ENCODE measurements around the gene CACNA1D.
"Not testable (repeated sequence)": the region's sequence is repeated elsewhere in the genome, so short reads cannot be mapped to it uniquely, and the experiment has no call there.

The CACNA1D gene

DNA sequence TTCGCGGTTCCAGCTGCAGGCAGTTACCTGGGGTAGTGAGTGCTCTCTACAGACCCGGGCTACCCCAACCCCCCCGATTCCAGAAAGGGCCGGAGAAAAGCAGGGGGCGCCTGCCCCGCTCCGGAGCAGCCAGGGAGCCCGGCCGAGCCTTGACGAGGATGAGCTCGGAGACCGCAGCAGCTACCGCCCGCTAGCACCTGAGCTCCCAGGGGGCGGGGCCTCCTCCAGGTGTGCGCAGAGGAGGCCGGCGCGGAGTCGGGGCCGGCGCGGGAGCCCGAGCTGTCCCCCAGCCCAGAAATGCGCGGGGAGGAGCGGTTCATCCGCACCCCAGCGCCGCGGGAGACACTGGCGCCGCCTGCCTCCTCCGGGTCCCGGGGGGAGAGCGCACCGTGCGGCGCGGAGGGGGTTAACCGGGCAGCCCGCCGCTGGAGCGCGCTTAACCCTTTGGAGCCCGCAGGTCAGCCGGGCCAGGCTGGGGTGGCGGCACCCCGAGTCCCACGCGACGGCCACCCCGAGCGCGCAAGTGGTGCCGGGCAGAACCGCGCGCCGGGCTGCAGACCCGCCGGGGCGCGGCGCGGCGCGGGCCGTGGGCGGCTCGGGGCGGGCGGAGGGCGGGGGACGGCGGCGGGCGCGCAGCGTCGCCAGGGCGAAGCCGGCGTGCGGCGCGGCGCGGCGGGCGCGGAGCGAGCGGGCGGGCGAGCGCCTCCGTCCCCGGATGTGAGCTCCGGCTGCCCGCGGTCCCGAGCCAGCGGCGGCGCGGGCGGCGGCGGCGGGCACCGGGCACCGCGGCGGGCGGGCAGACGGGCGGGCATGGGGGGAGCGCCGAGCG, at the start of gene CACNA1D:
Gene CACNA1D, plus strand, starts transcription at position 649 of the 829 bp plus-strand sequence. CDS start 556 bp downstream, outside the sequence.
- DNase-seq (ENCODE audit: low spot score in 2 of 2) (no peak), ATAC-seq (peak; percentile 33)
- peak within 1 kb of the TSS; percentile 50 for H3K4me3 Mint-ChIP-seq
- H3K27ac Mint-ChIP-seq: no peak within 1 kb of the TSS
- H3K36me3 Mint-ChIP-seq: no peaks in the 10 kb centered on the region
- peaks cover 6% of the 10 kb centered on the region for H3K4me1 Mint-ChIP-seq
- no peaks in the 10 kb centered on the region for H3K9me3 Mint-ChIP-seq

DNA sequence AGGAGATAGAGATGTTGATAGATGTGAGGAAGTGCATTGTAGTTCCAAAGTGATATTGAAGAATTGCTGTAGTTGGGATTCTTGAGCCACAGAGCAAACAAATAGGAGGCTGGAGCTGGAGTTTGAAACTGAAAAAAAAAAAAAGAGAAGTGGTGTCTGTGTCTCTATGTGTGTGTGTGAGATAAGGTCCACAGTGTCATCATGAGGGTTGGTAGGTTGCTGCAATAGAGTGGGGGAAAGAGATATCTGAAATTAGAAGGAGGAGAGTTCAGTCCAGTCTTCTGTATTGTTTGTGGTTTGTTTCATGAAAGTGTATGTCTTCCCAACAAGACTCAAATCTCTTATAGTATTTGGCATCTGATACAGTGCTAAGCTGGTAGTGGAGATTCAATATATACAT, 37.3 kb upstream of the CACNA1D start:
- ATAC-seq (no peak), DNase-seq (ENCODE audit: low spot score in 2 of 2) (no peak)
- Mint-ChIP-seq H3K4me1 (no peaks in the 10 kb centered on the region), H3K27ac (no peak overlapping the region), H3K4me3 (no peak overlapping the region), H3K36me3 (no peaks in the 10 kb centered on the region), H3K9me3 (no peaks in the 10 kb centered on the region)

DNA sequence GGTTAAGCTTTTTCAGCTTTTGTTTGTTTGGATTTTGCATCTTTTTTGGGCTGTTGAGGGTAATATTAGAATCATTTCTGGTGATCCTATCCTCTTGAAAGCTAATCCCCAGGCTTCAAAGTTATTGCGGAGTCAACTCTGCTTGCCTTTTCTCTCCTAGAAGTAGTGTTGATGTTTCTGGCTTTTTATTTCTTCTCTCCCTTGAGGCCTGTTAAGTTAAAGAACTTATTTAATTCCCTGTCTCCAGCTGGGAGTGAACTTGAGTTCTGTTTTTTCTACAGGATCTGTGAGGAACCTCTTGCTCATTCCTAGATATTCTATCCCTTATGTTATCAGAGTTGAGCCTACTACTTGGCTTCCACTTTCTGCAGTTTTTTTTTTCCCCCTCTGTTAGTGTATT, 34.1 kb upstream of the CACNA1D start:
- no peak overlapping the region for H3K27ac Mint-ChIP-seq
- ATAC-seq (no peak), DNase-seq (ENCODE audit: low spot score in 2 of 2) (no peak)
- H3K4me3 Mint-ChIP-seq: no peak overlapping the region
- no peaks in the 10 kb centered on the region for H3K9me3 Mint-ChIP-seq
- no peaks in the 10 kb centered on the region for H3K4me1 Mint-ChIP-seq
- no peaks in the 10 kb centered on the region for H3K36me3 Mint-ChIP-seq

DNA sequence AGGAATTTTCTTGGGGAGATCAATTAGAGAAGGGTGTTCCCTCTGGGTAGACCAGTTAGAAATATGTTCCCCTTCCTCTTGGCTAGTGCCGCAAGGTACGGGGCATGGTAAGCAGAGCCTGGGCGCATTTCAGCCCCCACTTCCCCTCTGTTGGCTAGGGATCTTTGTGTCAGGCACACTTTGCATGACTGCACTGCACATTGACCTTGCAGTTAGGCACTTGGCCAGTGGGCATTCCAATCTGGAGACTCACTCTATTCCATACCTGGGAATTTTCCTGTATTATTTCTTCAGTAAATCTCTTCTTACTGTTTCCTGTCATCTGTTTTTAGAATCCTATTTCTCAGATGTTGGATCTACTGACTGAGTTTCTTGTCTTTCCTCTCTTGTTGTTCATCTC, 30.0 kb upstream of the CACNA1D start:
- Mint-ChIP-seq H3K9me3 (no peaks in the 10 kb centered on the region), H3K36me3 (no peaks in the 10 kb centered on the region), H3K4me3 (no peak overlapping the region), H3K27ac (no peak overlapping the region), H3K4me1 (no peaks in the 10 kb centered on the region)
- no peak for ATAC-seq
- DNase-seq (ENCODE audit: low spot score in 2 of 2): no peak

DNA sequence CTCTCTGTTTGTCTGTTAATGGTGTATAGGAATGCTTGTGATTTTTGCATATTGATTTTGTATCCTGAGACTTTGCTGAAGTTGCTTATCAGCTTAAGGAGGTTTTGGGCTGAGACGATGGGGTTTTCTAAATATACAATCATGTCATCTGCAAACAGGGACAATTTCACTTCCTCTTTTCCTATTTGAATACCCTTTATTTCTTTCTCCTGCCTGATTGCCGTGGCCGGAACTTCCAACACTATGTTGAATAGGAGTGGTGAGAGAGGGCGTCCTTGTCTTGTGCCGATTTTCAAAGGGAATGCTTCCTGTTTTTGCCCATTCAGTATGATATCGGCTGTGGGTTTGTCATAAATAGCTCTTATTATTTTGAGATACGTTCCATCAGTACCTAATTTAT, 24.7 kb upstream of the CACNA1D start:
- not testable (repeated sequence) for H3K27ac Mint-ChIP-seq; H3K9me3 Mint-ChIP-seq; H3K4me3 Mint-ChIP-seq; H3K4me1 Mint-ChIP-seq; H3K36me3 Mint-ChIP-seq; DNase-seq (ENCODE audit: low spot score in 2 of 2); ATAC-seq

DNA sequence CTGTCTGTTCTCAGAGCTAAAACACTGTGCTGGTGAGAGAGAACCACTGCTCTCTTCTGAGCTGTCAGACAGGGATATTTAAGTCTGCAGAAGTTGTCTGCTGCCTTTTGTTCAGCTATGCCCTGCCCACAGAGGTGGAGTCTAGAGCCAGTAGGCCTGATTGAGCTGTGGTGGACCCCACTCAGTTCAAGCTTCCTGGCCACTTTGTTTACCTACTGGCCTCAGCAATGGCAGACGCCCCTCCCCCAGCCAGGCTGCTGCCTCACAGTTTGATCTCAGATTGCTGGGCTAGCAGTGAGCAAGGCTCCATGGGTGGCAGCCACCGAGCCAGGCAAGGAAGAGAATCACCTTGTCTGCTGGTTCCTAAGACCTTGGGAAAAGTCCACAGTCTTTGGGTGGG, 21.0 kb upstream of the CACNA1D start:
- ATAC-seq (no peak), DNase-seq (ENCODE audit: low spot score in 2 of 2) (no peak)
- H3K36me3 Mint-ChIP-seq: no peaks in the 10 kb centered on the region
- H3K9me3 Mint-ChIP-seq: peaks cover 4% of the 10 kb centered on the region
- H3K4me1 Mint-ChIP-seq: no peaks in the 10 kb centered on the region
- no peak overlapping the region for H3K27ac Mint-ChIP-seq
- no peak overlapping the region for H3K4me3 Mint-ChIP-seq

DNA sequence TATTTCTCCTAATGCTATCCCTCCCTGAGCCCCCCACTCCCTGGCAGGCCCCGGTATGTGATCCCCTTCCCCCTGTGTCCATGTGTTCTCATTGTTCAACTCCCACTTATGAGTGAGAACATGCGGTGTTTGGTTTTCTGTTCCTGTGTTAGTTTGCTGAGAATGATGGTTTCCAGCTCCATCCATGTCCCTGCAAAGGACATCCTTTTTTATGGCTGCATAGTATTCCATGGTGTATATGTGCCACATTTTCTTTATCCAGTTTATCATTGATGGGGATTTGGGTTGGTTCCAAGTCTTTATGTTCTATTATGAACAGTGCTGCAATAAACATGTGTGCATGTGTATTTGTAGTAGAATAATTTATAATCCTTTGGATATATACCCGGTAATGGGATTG, 18.0 kb upstream of the CACNA1D start:
- not testable (repeated sequence) for DNase-seq (ENCODE audit: low spot score in 2 of 2); H3K4me3 Mint-ChIP-seq; ATAC-seq; H3K36me3 Mint-ChIP-seq; H3K4me1 Mint-ChIP-seq; H3K27ac Mint-ChIP-seq; H3K9me3 Mint-ChIP-seq

DNA sequence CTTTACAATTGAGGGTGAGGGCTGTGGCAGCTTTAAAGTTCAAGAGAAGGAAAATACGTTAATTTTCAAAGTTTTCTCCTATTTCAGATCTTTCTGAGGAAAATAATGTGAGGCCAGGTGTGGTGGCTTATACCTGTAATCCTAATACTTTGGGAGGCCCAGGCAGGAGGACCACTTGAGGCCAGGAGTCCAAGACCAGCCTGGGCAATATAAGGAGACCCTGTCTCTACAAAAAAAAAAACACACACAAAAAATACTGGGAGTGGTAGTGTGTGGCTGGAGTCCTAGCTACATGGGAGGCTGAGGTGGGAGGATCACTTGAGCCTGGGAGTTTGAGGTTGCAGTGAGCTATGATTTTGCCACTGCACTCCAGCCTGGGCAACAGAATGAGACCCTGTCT, 16.7 kb upstream of the CACNA1D start:
- DNase-seq (ENCODE audit: low spot score in 2 of 2); H3K4me3 Mint-ChIP-seq; ATAC-seq; H3K9me3 Mint-ChIP-seq; H3K4me1 Mint-ChIP-seq; H3K27ac Mint-ChIP-seq; H3K36me3 Mint-ChIP-seq: not testable (repeated sequence)

DNA sequence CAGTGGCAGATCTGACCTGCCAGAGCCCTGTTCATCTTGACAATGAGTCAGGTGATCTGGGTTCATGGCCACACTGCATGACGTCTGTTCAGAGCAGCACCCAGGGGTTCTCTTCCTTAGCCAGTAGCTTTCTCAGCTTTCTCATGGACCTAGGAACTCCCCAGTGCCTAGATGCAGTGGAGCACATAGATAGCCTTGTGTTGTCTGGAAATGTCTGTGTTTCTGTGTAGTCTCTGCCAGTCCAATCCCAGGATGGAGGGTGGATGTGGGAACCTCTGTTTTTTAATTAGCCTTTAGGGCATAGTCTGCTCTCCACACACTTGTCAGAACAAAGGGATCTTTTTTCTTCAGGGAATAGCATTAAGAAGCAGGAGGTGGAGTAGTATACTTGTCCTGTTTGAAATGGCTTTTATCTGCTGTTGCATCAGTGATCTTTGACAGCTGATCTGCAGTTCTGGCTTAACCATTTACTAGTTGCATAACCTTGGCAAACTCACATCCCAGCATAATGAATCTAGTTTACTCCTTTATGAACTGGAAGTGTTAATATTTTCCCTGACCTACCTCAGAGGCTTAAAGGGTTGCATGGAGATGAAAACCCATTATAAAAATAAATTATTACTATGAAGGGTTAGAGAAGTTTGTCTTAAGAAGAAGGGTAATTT, 16.1 kb upstream of the CACNA1D start:
- Mint-ChIP-seq H3K4me3 (no peak overlapping the region), H3K4me1 (no peaks in the 10 kb centered on the region), H3K9me3 (no peaks in the 10 kb centered on the region), H3K36me3 (no peaks in the 10 kb centered on the region), H3K27ac (no peak overlapping the region)
- no peak for ATAC-seq
- DNase-seq (ENCODE audit: low spot score in 2 of 2): no peak

DNA sequence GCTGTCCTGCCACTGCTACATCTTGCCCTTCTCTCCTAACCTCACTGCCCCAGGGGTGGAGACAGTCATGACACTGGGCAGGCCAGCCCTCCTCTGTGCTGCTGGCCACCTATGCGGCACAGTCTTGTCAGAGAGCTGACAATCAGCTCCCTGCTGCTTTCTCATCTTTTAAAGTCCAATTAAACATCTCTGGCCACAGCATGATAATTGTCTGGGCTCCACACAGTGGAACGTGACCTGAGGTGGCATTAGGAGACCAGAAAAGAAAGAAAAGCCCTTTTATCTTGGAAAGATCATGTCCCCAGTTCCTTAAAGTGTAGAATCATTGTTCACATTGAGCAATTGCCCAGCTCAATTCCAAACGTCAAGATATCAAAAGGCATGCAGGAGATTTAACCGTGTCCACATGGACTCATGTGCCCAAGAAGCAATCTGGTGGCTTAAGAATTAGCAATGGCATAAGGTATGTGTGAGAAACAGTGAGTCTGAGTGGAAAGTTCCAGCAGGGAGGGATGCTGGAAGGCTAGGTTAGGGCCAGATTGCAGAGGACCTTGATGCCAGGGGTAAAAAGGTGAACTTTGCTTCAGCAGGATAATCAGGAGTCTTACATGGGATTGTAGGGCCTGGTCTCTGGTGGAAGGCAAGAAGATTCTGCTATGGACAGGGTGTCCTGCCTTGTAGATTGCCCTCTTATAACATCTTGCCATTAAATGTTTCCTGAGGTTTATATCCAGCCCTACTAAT, 15.3 kb upstream of the CACNA1D start:
- DNase-seq (ENCODE audit: low spot score in 2 of 2) (no peak), ATAC-seq (no peak)
- H3K4me1 Mint-ChIP-seq: no peaks in the 10 kb centered on the region
- no peaks in the 10 kb centered on the region for H3K36me3 Mint-ChIP-seq
- no peak overlapping the region for H3K27ac Mint-ChIP-seq
- H3K9me3 Mint-ChIP-seq: no peaks in the 10 kb centered on the region
- no peak overlapping the region for H3K4me3 Mint-ChIP-seq

DNA sequence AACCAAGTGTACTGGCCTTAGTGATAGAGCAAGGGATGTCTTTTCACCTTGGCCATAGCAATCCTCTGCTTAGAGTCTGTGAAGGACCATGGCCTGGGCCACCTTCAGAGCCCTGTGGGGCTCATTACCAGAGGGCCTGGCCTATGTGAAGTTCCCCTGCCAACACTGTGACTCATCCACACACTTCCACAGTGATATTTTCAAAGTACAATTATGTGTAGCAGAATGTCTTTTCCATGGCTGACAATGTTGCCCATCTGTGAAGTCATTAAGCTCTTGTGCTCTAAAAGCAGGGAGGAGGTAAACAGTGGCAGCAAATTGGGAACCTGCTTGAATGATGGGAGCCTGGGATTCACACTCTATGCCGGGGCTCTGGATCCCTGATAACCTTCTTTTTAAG, 12.2 kb upstream of the CACNA1D start:
- ATAC-seq: no peak
- no peaks in the 10 kb centered on the region for H3K4me1 Mint-ChIP-seq

DNA sequence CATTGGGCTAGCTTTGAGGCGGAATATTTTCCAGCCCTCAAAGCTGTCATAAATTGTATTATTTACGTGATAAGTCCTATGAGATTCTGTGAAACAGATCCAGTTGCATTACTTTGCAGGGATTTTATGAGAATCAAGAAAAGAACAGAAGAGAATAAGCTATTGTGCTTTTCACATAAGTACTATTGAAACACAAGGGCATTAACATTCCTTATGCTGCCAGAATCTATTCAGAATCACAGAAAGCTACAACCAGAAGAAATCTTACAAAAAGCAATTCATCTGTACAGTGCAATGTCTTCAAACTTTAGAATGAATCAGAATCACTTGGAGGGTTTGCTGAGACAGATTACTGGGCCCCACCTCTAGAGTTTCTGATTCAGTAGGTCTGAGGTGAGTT, 10.6 kb upstream of the CACNA1D start:
- ATAC-seq (no peak), DNase-seq (ENCODE audit: low spot score in 2 of 2) (no peak)
- no peak overlapping the region for H3K27ac Mint-ChIP-seq
- no peak overlapping the region for H3K4me3 Mint-ChIP-seq
- H3K36me3 Mint-ChIP-seq: no peaks in the 10 kb centered on the region
- H3K4me1 Mint-ChIP-seq: no peaks in the 10 kb centered on the region
- no peaks in the 10 kb centered on the region for H3K9me3 Mint-ChIP-seq

More for the DNA sequence above, 12.2 kb upstream of the CACNA1D start:
- Mint-ChIP-seq H3K4me3 (no peak overlapping the region), H3K27ac (no peak overlapping the region), H3K9me3 (no peaks in the 10 kb centered on the region), H3K36me3 (no peaks in the 10 kb centered on the region)
- DNase-seq (ENCODE audit: low spot score in 2 of 2): no peak

DNA sequence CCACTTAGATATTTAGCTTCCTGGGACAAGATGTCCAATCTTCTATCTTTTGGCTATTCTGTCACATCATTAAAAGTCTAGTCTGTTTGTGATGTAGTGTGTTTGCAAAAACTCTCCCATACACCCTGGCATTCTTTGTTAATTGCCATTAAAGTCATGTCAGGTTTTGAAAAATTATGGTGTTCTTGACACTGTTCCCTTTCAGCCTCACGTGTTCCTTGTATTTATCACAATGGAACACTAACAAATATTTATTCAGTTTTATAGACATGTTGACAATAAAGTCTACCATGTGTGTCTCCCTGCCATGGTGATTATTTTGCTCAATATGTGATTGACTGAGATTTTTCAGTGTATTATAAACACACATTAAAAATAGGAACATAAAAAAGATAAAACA, 9.4 kb upstream of the CACNA1D start:
- Mint-ChIP-seq H3K27ac (no peak overlapping the region), H3K9me3 (no peaks in the 10 kb centered on the region), H3K4me1 (no peaks in the 10 kb centered on the region), H3K36me3 (no peaks in the 10 kb centered on the region), H3K4me3 (no peak overlapping the region)
- ATAC-seq (no peak), DNase-seq (ENCODE audit: low spot score in 2 of 2) (no peak)

DNA sequence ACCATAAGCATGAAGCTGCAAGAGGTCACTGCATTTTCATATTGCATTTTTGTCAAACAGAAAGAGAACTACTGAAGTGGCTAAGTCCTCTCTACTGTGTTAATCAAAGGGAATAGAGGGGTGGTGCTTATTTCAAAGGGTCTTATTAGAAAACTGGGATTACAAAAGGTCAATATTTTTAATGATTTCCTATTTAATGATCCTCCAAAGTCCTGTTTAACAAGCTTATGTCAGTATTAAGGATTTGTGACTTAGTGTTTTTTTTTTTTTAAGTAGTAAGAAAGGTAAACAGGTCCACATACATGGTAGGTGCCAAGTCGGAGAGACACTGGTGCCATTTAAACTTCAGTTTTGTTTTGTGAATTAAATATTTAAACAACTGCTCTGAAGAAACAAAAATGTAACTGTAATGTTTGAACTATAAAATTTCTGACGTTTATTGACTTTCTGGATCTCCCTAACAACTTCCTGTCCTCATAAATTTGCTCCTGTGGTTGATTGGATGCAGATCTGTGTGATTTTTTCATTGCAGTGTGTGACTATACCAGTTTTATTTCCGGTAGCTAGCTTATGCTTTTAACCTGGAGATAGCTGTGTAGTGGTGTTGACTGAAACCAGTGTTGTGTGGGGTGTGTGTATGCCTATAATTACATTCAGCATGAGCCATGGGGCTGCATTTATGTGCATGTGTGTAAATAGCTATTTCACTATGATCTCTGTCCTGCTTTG, 8.6 kb upstream of the CACNA1D start:
- Mint-ChIP-seq H3K4me3 (no peak overlapping the region), H3K9me3 (no peaks in the 10 kb centered on the region), H3K36me3 (no peaks in the 10 kb centered on the region), H3K4me1 (no peaks in the 10 kb centered on the region), H3K27ac (no peak overlapping the region)
- DNase-seq (ENCODE audit: low spot score in 2 of 2): no peak
- no peak for ATAC-seq

DNA sequence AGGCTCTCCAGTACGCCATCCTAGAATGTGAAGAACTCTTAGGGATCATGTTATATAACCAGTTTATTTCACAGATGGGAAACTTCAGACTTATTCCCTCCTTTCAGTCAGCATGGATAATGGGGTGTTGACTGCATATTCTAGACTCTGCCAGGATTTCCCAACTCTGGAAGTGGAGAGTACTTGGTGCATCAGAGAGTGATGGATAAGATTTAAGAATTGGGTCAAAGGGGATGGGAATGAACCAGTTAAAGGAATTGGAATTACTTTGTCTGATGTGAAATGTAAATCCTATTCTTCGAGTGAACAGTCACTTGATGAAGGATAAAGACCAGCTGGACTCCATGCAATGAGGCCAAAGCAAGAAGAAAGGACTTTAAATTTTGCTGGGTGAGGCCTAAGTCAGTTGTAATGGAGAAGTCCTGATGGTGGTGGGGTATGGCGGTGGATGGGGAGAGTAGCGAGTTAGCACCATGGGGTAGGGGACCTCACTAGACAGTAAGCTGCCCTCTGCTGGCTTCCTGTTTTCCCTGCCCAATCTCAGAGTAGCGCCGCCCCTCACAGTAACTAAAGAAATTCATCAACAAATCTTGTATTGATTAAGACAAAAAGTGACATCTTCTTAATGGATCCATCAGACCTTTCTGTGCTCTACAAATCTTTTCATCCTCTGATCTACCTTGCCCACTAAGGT, 7.3 kb upstream of the CACNA1D start:
- ATAC-seq (no peak), DNase-seq (ENCODE audit: low spot score in 2 of 2) (no peak)
- Mint-ChIP-seq H3K9me3 (no peaks in the 10 kb centered on the region), H3K36me3 (no peaks in the 10 kb centered on the region), H3K27ac (no peak overlapping the region), H3K4me3 (no peak overlapping the region), H3K4me1 (no peaks in the 10 kb centered on the region)
